Stromal cell of bone marrow (primary cell): ENCODE measurements around the gene PXDC1.

Source experiments
- DNase-seq: peaks from one replicate; pipeline ENCODE4 v3.0.0-alpha.2; 2012; ENCODE audit warnings: low read depth

PXDC1 gene

GRCh38 chr6:3751077-3751729, at the start of gene PXDC1:
PXDC1 (minus strand) TSS chr6:3751713; CDS start chr6:3751531, 182 bp downstream.
- DNase-seq = no peak

- no peak for DNase-seq
Measured at GRCh38 chr6:3800850-3801591, 49.5 kb upstream of the PXDC1 start.

GRCh38 chr6:3799719-3800118, 48.2 kb upstream of the PXDC1 start:
- no peak for DNase-seq

GRCh38 chr6:3798055-3798919, 46.8 kb upstream of the PXDC1 start:
- DNase-seq = no peak

- DNase-seq = no peak
Measured at GRCh38 chr6:3797231-3798054, 45.9 kb upstream of the PXDC1 start.

GRCh38 chr6:3796719-3797041, 45.2 kb upstream of the PXDC1 start:
- DNase-seq = no peak

GRCh38 chr6:3795836-3796718, 44.6 kb upstream of the PXDC1 start:
- DNase-seq = no peak

- no peak for DNase-seq
Measured at GRCh38 chr6:3794092-3794491, 42.6 kb upstream of the PXDC1 start.

- DNase-seq = no peak
Measured at GRCh38 chr6:3793545-3793944, 42.0 kb upstream of the PXDC1 start.

- no peak for DNase-seq
Measured at GRCh38 chr6:3791526-3792203, 40.2 kb upstream of the PXDC1 start.

- DNase-seq = no peak
Measured at GRCh38 chr6:3789896-3790558, 38.5 kb upstream of the PXDC1 start.

GRCh38 chr6:3789018-3789895, 37.7 kb upstream of the PXDC1 start:
- no peak for DNase-seq

- no peak for DNase-seq
Measured at GRCh38 chr6:3788408-3789017, 37.0 kb upstream of the PXDC1 start.

GRCh38 chr6:3786141-3786540, 34.6 kb upstream of the PXDC1 start:
- no peak for DNase-seq

GRCh38 chr6:3785745-3786098, 34.2 kb upstream of the PXDC1 start:
- DNase-seq = no peak

- no peak for DNase-seq
Measured at GRCh38 chr6:3784885-3785744, 33.6 kb upstream of the PXDC1 start.

- DNase-seq = no peak
Measured at GRCh38 chr6:3784423-3784822, 32.9 kb upstream of the PXDC1 start.
